Right atrium auricular region (tissue), 2 donors: ENCODE measurements around the gene SLC15A3. TPM values are rescaled to one million over a fixed set of nuclear protein-coding genes. Genes with fewer than 3 reads are reported as not detected.
A peak's percentile ranks its signal among the peaks of the same experiment; 100 is the strongest.
"Not testable (repeated sequence)": the region's sequence is repeated elsewhere in the genome, so short reads cannot be mapped to it uniquely, and the experiment has no call there.

Experiments
- DNase-seq: peaks from one replicate; pipeline ENCODE4 v3.0.0-alpha.2; 2019; ENCODE audit warnings: low spot score
- H3K27ac ChIP-seq, 2 donors: fragments of 200-600 bp; sonication (generic); 1 replicate in 1 of 2; 2 replicates in 1 of 2; pipeline ENCODE4 v1.5.1; 2016 to 2019
- H3K27me3 ChIP-seq, 2 donors: fragments of 200-600 bp; sonication (generic); one replicate each; pipeline versions ENCODE4 v1.5.1 to v1.6.0; 2017 to 2019
- H3K36me3 ChIP-seq: fragments of 200-600 bp; sonication (generic); one replicate; pipeline ENCODE4 v1.5.1; 2016
- H3K4me1 ChIP-seq, 2 donors: fragments of 200-600 bp; sonication (generic); one replicate each; pipeline versions ENCODE4 v1.5.1 to v1.6.0; 2017 to 2019
- H3K4me3 ChIP-seq, 2 donors: fragments of 200-600 bp; sonication (generic); 1 replicate in 1 of 2; 2 replicates in 1 of 2; pipeline ENCODE4 v1.5.1; 2017 to 2019; ENCODE audit warnings: mild to moderate bottlenecking in 1 of 2, moderate library complexity in 1 of 2
- H3K9me3 ChIP-seq, 2 donors: fragments of 200-600 bp; sonication (generic); one replicate each; pipeline ENCODE4 v1.5.1; 2019
- CTCF ChIP-seq, 2 donors: fragments of 200-600 bp; sonication (generic); IDR thresholded peaks; one replicate each; pipeline ENCODE4 v1.5.1; 2019; ENCODE audit warnings: antibody characterized with exemption in 2 of 2
- total RNA-seq, 2 donors: library from RNA; depleted of rRNA; stranded (reverse); fragments of >200 nt; gene quantifications; one replicate each; pipeline ENCODE4 v1.1.0, GENCODE V29; 2016

The SLC15A3 gene
- total RNA-seq, 2 donors from 2014 or later: 12.9 to 17.5 TPM

GRCh38 chr11:60910281-60910687 is 41.7 kb downstream of the SLC15A3 start:
- H3K36me3 ChIP-seq: no peaks in the 10 kb centered on the region
- no peak for TF ChIP-seq CTCF (IDR thresholded peaks at IDR 0.05)
- no peak overlapping the region for H3K27ac ChIP-seq
- no peak for DNase-seq
- H3K4me3 ChIP-seq: no peak overlapping the region
- H3K4me1 ChIP-seq: peaks cover 0 to 42% of the 10 kb centered on the region in 2 donors
- no peaks in the 10 kb centered on the region for H3K27me3 ChIP-seq
- no peaks in the 10 kb centered on the region for H3K9me3 ChIP-seq

GRCh38 chr11:60909680-60910280 is 42.2 kb downstream of the SLC15A3 start:
- H3K27me3 ChIP-seq, H3K4me3 ChIP-seq, H3K36me3 ChIP-seq, H3K9me3 ChIP-seq, H3K27ac ChIP-seq, DNase-seq: not testable (repeated sequence)
- H3K4me1 ChIP-seq: peaks cover 0 to 42% of the 10 kb centered on the region in 2 donors

GRCh38 chr11:60908803-60909202 is 43.2 kb downstream of the SLC15A3 start:
- no peaks in the 10 kb centered on the region for H3K27me3 ChIP-seq
- H3K9me3 ChIP-seq: no peaks in the 10 kb centered on the region
- no peak overlapping the region for H3K27ac ChIP-seq
- no peak overlapping the region for H3K4me3 ChIP-seq
- TF ChIP-seq CTCF (IDR thresholded peaks at IDR 0.05): no peak
- DNase-seq: no peak
- peaks cover 0 to 49% of the 10 kb centered on the region in 2 donors for H3K4me1 ChIP-seq
- no peaks in the 10 kb centered on the region for H3K36me3 ChIP-seq

GRCh38 chr11:60906132-60906972 is 45.6 kb downstream of the SLC15A3 start, which contains the start of gene PRPF19:
Gene PRPF19, minus strand, starts transcription at chr11:60906585. Its CDS starts 203 bp downstream, at chr11:60906382.
- Histone ChIP-seq H3K27me3 (no peaks in the 10 kb centered on the region), H3K36me3 (peaks cover 19% of the 10 kb centered on the region), H3K9me3 (no peaks in the 10 kb centered on the region), H3K4me1 (peaks cover 0 to 33% of the 10 kb centered on the region in 2 donors), H3K27ac (peak within 1 kb of the TSS; percentile 89 to 97), H3K4me3 (peak within 1 kb of the TSS; percentile 92 to 100)
- TF ChIP-seq CTCF (IDR thresholded peaks at IDR 0.05): no peak
- DNase-seq: peak; percentile 97

GRCh38 chr11:60905551-60906113 is 46.3 kb downstream of the SLC15A3 start:
- TF ChIP-seq CTCF (IDR thresholded peaks at IDR 0.05): no peak
- Histone ChIP-seq H3K4me3 (peak overlapping the region; percentile 92 to 100), H3K4me1 (peaks cover 0 to 27% of the 10 kb centered on the region in 2 donors), H3K36me3 (peaks cover 26% of the 10 kb centered on the region), H3K27ac (peak overlapping the region; percentile 89 to 97), H3K27me3 (no peaks in the 10 kb centered on the region), H3K9me3 (no peaks in the 10 kb centered on the region)
- no peak for DNase-seq

GRCh38 chr11:60905047-60905446 is 46.9 kb downstream of the SLC15A3 start:
- H3K27me3 ChIP-seq: no peaks in the 10 kb centered on the region
- H3K4me1 ChIP-seq: peaks cover 0 to 26% of the 10 kb centered on the region in 2 donors
- H3K27ac ChIP-seq: peak overlapping the region in 1 of 2 donors; percentile 97
- H3K36me3 ChIP-seq: peaks cover 32% of the 10 kb centered on the region
- H3K9me3 ChIP-seq: no peaks in the 10 kb centered on the region
- no peak for TF ChIP-seq CTCF (IDR thresholded peaks at IDR 0.05)
- H3K4me3 ChIP-seq: peak overlapping the region in 1 of 2 donors; percentile 100
- DNase-seq: no peak
